Astrocyte of the cerebellum (primary cell): ENCODE results near the gene NDC1.
A peak's percentile ranks its signal among the peaks of the same experiment; 100 is the strongest.

ENCODE experiments used
- DNase-seq: peaks from one replicate; pipeline ENCODE4 v3.0.0-alpha.2; 2011; ENCODE audit warnings: low read depth
- H3K4me3 ChIP-seq: 2 replicates; pipeline ENCODE4 v1.5.1; 2011; ENCODE audit warnings: mild to moderate bottlenecking, low read depth, low read length, moderate library complexity
- CTCF ChIP-seq: IDR thresholded peaks from 2 replicates; pipeline ENCODE4 v1.5.1; 2012; ENCODE audit warnings: low read length, low read depth, moderate library complexity, mild to moderate bottlenecking; ENCODE audit errors: missing control alignments
- in situ Hi-C: cut with HindIII; loops from 2 replicates; pipeline ENCODE4 v1.10.0; 2017; ENCODE audit warnings: low sequenced_read_pairs

The NDC1 gene

GRCh38 chr1:53799141-53799540 is 39.0 kb downstream of the NDC1 start:
- no peak overlapping the region for H3K4me3 ChIP-seq
- in situ Hi-C loops: no loop called here
- TF ChIP-seq CTCF: no peak
- DNase-seq: no peak

- in situ Hi-C loops: no loop called here
- TF ChIP-seq CTCF: no peak
- no peak for DNase-seq
- no peak overlapping the region for H3K4me3 ChIP-seq
Observed at GRCh38 chr1:53792806-53793205, 45.3 kb downstream of the NDC1 start.

GRCh38 chr1:53787655-53788054 is 50.4 kb downstream of the NDC1 start:
- no peak overlapping the region for H3K4me3 ChIP-seq
- TF ChIP-seq CTCF: no peak
- DNase-seq: no peak
- in situ Hi-C loops: no loop called here

- in situ Hi-C loops: no loop called here
- TF ChIP-seq CTCF: no peak
- DNase-seq: no peak
- no peak overlapping the region for H3K4me3 ChIP-seq
Observed at GRCh38 chr1:53783056-53783455, 55.0 kb downstream of the NDC1 start.

- H3K4me3 ChIP-seq: no peak overlapping the region
- DNase-seq: no peak
- no peak for TF ChIP-seq CTCF
- in situ Hi-C loops: no loop called here
Observed at GRCh38 chr1:53781654-53782053, 56.4 kb downstream of the NDC1 start.

- no peak for TF ChIP-seq CTCF
- in situ Hi-C loops: no loop called here
Observed at GRCh38 chr1:53777272-53777671, 60.8 kb downstream of the NDC1 start.

GRCh38 chr1:53771648-53772047 is 66.4 kb downstream of the NDC1 start:
- in situ Hi-C loops: no loop called here
- TF ChIP-seq CTCF: no peak
- DNase-seq: peak; percentile 84
- no peak overlapping the region for H3K4me3 ChIP-seq

More at GRCh38 chr1:53777272-53777671, 60.8 kb downstream of the NDC1 start:
- DNase-seq: no peak
- no peak overlapping the region for H3K4me3 ChIP-seq
